ENCODE results near the gene CFAP57. TPM values are rescaled to one million over a fixed set of nuclear protein-coding genes. Genes with fewer than 3 reads are reported as not detected.
A peak's percentile ranks its signal among the peaks of the same experiment; 100 is the strongest.

The CFAP57 gene
- total and polyA plus RNA-seq, 2 of the 13 experiments (the other 11 are each of a cell fraction or from before 2014, with no cell fraction given): 0.01 TPM; not detected in 1

- TF ChIP-seq ZFP37 (CRISPR knock-in tag; IDR thresholded peaks at IDR 0.05; ENCODE audit: borderline replicate concordance) (no peak; the same call in 1 of the 2 replicates), ZSCAN21 (CRISPR knock-in tag; IDR thresholded peaks at IDR 0.05; ENCODE audit: borderline replicate concordance) (no peak), TARDBP (CRISPR knock-in tag; IDR thresholded peaks at IDR 0.05) (0 out of 2 replicates have a peak, but pooled peaks have one; percentile 31), ZNF768 (CRISPR knock-in tag; IDR thresholded peaks at IDR 0.05) (no peak), ZNF782 (CRISPR knock-in tag; IDR thresholded peaks at IDR 0.05; ENCODE audit: borderline replicate concordance) (no peak), SMAD1 (CRISPR knock-in tag; IDR thresholded peaks at IDR 0.05; ENCODE audit: borderline replicate concordance, low read depth) (no peak), ZNF574 (CRISPR knock-in tag; IDR thresholded peaks at IDR 0.05) (peak; percentile 76), ZFP36 (IDR thresholded peaks at IDR 0.05; ENCODE audit: borderline replicate concordance, low read depth, low read length, partially characterized antibody) (no peak), ZNF10 (CRISPR knock-in tag; IDR thresholded peaks at IDR 0.05; ENCODE audit: borderline replicate concordance, low read depth) (no peak), DNMT1 (CRISPR knock-in tag; IDR thresholded peaks at IDR 0.05) (0 out of 2 replicates have a peak, but pooled peaks have one; percentile 48), ZNF552 (CRISPR knock-in tag; IDR thresholded peaks at IDR 0.05; ENCODE audit: borderline replicate concordance) (peak; percentile 81), ZNF761 (CRISPR knock-in tag; conservative IDR thresholded peaks at IDR 0.05) (peak; percentile 76), KMT2B (CRISPR knock-in tag; IDR thresholded peaks at IDR 0.05) (0 out of 2 replicates have a peak, but pooled peaks have one; percentile 57), ELF1 (CRISPR knock-in tag; IDR thresholded peaks at IDR 0.05) (peak; percentile 98), AKAP8 (CRISPR knock-in tag; IDR thresholded peaks at IDR 0.05) (0 out of 2 replicates have a peak, but pooled peaks have one; percentile 55), ZFP91 (CRISPR knock-in tag; IDR thresholded peaks at IDR 0.05; ENCODE audit: borderline replicate concordance) (peak; percentile 75; the same call in 1 of the 2 replicates), TBL1XR1 (IDR thresholded peaks at IDR 0.05; ENCODE audit: borderline replicate concordance, low read length, partially characterized antibody) (peak; percentile 29), E2F5 (CRISPR knock-in tag; conservative IDR thresholded peaks at IDR 0.05) (no peak), ZNF850 (CRISPR knock-in tag; conservative IDR thresholded peaks at IDR 0.05) (no peak), TCF12 (IDR thresholded peaks at IDR 0.05) (no peak), TCF12 (CRISPR knock-in tag; IDR thresholded peaks at IDR 0.05) (no peak), MTERF4 (CRISPR knock-in tag; IDR thresholded peaks at IDR 0.05) (0 out of 2 replicates have a peak, but pooled peaks have one; percentile 20), MAX (IDR thresholded peaks at IDR 0.05) (peak; percentile 97), KLF13 (CRISPR knock-in tag; IDR thresholded peaks at IDR 0.05) (no peak)
Measured at GRCh38 chr1:43171876-43172526, at the start of gene CFAP57, which contains the start of gene EBNA1BP2 (continued).
